Measurements from ENCODE around the gene SLC22A17.
A peak's percentile ranks its signal among the peaks of the same experiment; 100 is the strongest.

SLC22A17 gene

GRCh38 chr14:23380976-23381375 is 28.3 kb upstream of the SLC22A17 start:
- DNase-seq: no peak

GRCh38 chr14:23380197-23380914 is 27.7 kb upstream of the SLC22A17 start:
- DNase-seq: no peak

GRCh38 chr14:23379366-23380196 is 26.9 kb upstream of the SLC22A17 start:
- DNase-seq: peak; percentile 65

GRCh38 chr14:23378612-23379220 is 26.0 kb upstream of the SLC22A17 start:
- DNase-seq: no peak

- DNase-seq: no peak
These were observed 25.2 kb upstream of the SLC22A17 start for GRCh38 chr14:23377573-23378563.

- no peak for DNase-seq
These were observed 24.5 kb upstream of the SLC22A17 start for GRCh38 chr14:23377198-23377550.

- DNase-seq: no peak
These were observed 24.0 kb upstream of the SLC22A17 start, which contains the start of gene CMTM5 for GRCh38 chr14:23376482-23377197. Gene CMTM5 (plus strand): TSS chr14:23377046. CDS start chr14:23377252, 206 bp downstream.

- DNase-seq: no peak
These were observed 23.0 kb upstream of the SLC22A17 start for GRCh38 chr14:23375527-23376251.

- no peak for DNase-seq
These were observed 20.4 kb upstream of the SLC22A17 start for GRCh38 chr14:23373041-23373440.

GRCh38 chr14:23372509-23372908 is 19.8 kb upstream of the SLC22A17 start, which contains the start of gene IL25:
Gene IL25 (plus strand): TSS chr14:23372809.
- DNase-seq: no peak

- DNase-seq: no peak
These were observed 19.2 kb upstream of the SLC22A17 start for GRCh38 chr14:23371865-23372264.

- DNase-seq: no peak
These were observed 17.5 kb upstream of the SLC22A17 start for GRCh38 chr14:23370221-23370620.

- no peak for DNase-seq
These were observed 13.8 kb upstream of the SLC22A17 start for GRCh38 chr14:23366426-23366921.

GRCh38 chr14:23365732-23366425 is 13.2 kb upstream of the SLC22A17 start:
- DNase-seq: no peak

GRCh38 chr14:23365036-23365731 is 12.5 kb upstream of the SLC22A17 start, which contains the start of gene EFS:
Gene EFS (minus strand): TSS chr14:23365172. CDS start chr14:23365025, 147 bp downstream.
- no peak for DNase-seq

GRCh38 chr14:23364164-23365035 is 11.7 kb upstream of the SLC22A17 start:
- DNase-seq: no peak

- no peak for DNase-seq
These were observed 9.5 kb upstream of the SLC22A17 start for GRCh38 chr14:23362200-23362599.

- DNase-seq: no peak
These were observed 9.1 kb upstream of the SLC22A17 start for GRCh38 chr14:23361763-23362162.

Measured in CD4-positive, alpha-beta T cell treated with Interleukin-21 for 1 hour (primary cell).